A549 (cell line): ENCODE data around the gene LRRC46.

Experiments used
- BHLHE40 ChIP-seq: IDR thresholded peaks from 2 replicates; pipeline ENCODE4 v1.6.1; 2012; ENCODE audit warnings: low read depth, low read length, inconsistent platforms
- CBX2 ChIP-seq: fragments of 200-600 bp; sonication (generic); IDR thresholded peaks from 2 replicates; pipeline ENCODE4 v1.6.1; 2016; ENCODE audit warnings: low read depth, mild to moderate bottlenecking, borderline replicate concordance
- CHD2 ChIP-seq: fragments of 150-350 bp; IDR thresholded peaks from 2 replicates; pipeline ENCODE4 v1.6.1; 2014; ENCODE audit warnings: low read length; ENCODE audit not compliant: partially characterized antibody
- EHMT2 ChIP-seq: fragments of 200-600 bp; sonication (generic); IDR thresholded peaks from 2 replicates; pipeline ENCODE4 v1.6.1; 2016; ENCODE audit warnings: antibody characterized with exemption, low read depth, mild to moderate bottlenecking, moderate library complexity
- POLR2A ChIP-seq: IDR thresholded peaks from 2 replicates; pipeline ENCODE4 v1.6.1; 2012; ENCODE audit warnings: mild to moderate bottlenecking, low read length
- POLR2AphosphoS2 ChIP-seq: conservative IDR thresholded peaks from 2 replicates; pipeline ENCODE4 v1.6.1; 2012; ENCODE audit warnings: low read length, improper control_type of control experiment, inconsistent platforms
- RFX5 ChIP-seq: fragments of 450-650 bp; IDR thresholded peaks from 2 replicates; pipeline ENCODE4 v1.7.1; 2014; ENCODE audit warnings: antibody characterized with exemption, mild to moderate bottlenecking, moderate library complexity
- TF ChIP-seq, protein P1 (sequence below): fragments of 200-600 bp; sonication (generic); IDR thresholded peaks from 2 replicates; pipeline ENCODE4 v1.6.1; 2016; ENCODE audit warnings: antibody characterized with exemption, mild to moderate bottlenecking, moderate library complexity
- TF ChIP-seq, protein P2 (sequence below): IDR thresholded peaks from 2 replicates; pipeline ENCODE4 v1.6.1; 2012; ENCODE audit warnings: low read depth, borderline replicate concordance
- TF ChIP-seq, protein P3 (sequence below): fragments of >200 bp; sonication (Bioruptor Twin); formaldehyde crosslinking; IDR thresholded peaks from 3 replicates; pipeline ENCODE4 v1.5.1; 2016
- TF ChIP-seq, protein P4 (sequence below): fragments of 450-650 bp; IDR thresholded peaks from 2 replicates; pipeline ENCODE4 v1.6.1; 2014; ENCODE audit warnings: antibody characterized with exemption
- TF ChIP-seq, protein P5 (sequence below): IDR thresholded peaks from 2 replicates; pipeline ENCODE4 v1.6.1; 2012

DNA sequence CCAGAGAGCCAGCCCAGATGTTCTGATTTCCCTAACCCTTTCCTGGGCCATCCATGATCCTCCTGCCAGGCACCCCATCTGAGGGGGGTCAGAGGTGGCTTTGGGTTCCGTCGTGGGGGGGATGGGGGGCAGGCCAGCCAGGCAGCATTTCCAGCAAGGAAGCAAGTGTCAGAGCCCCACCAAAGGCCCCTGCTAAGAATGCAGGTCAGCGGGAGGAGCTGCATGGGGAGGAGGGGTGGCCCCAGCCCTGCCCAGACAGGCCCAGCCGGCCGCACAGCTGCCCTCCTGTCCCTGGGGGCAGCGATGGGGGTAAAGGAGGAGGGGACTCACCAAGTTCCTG, 11.9 kb downstream of the LRRC46 start:
- TF ChIP-seq, protein P1, sequence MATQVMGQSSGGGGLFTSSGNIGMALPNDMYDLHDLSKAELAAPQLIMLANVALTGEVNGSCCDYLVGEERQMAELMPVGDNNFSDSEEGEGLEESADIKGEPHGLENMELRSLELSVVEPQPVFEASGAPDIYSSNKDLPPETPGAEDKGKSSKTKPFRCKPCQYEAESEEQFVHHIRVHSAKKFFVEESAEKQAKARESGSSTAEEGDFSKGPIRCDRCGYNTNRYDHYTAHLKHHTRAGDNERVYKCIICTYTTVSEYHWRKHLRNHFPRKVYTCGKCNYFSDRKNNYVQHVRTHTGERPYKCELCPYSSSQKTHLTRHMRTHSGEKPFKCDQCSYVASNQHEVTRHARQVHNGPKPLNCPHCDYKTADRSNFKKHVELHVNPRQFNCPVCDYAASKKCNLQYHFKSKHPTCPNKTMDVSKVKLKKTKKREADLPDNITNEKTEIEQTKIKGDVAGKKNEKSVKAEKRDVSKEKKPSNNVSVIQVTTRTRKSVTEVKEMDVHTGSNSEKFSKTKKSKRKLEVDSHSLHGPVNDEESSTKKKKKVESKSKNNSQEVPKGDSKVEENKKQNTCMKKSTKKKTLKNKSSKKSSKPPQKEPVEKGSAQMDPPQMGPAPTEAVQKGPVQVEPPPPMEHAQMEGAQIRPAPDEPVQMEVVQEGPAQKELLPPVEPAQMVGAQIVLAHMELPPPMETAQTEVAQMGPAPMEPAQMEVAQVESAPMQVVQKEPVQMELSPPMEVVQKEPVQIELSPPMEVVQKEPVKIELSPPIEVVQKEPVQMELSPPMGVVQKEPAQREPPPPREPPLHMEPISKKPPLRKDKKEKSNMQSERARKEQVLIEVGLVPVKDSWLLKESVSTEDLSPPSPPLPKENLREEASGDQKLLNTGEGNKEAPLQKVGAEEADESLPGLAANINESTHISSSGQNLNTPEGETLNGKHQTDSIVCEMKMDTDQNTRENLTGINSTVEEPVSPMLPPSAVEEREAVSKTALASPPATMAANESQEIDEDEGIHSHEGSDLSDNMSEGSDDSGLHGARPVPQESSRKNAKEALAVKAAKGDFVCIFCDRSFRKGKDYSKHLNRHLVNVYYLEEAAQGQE: no peak
- TF ChIP-seq, protein P2, sequence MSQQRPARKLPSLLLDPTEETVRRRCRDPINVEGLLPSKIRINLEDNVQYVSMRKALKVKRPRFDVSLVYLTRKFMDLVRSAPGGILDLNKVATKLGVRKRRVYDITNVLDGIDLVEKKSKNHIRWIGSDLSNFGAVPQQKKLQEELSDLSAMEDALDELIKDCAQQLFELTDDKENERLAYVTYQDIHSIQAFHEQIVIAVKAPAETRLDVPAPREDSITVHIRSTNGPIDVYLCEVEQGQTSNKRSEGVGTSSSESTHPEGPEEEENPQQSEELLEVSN: no peak
- no peak for TF ChIP-seq POLR2AphosphoS2
- TF ChIP-seq, protein P3, sequence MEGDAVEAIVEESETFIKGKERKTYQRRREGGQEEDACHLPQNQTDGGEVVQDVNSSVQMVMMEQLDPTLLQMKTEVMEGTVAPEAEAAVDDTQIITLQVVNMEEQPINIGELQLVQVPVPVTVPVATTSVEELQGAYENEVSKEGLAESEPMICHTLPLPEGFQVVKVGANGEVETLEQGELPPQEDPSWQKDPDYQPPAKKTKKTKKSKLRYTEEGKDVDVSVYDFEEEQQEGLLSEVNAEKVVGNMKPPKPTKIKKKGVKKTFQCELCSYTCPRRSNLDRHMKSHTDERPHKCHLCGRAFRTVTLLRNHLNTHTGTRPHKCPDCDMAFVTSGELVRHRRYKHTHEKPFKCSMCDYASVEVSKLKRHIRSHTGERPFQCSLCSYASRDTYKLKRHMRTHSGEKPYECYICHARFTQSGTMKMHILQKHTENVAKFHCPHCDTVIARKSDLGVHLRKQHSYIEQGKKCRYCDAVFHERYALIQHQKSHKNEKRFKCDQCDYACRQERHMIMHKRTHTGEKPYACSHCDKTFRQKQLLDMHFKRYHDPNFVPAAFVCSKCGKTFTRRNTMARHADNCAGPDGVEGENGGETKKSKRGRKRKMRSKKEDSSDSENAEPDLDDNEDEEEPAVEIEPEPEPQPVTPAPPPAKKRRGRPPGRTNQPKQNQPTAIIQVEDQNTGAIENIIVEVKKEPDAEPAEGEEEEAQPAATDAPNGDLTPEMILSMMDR: no peak
- no peak for TF ChIP-seq BHLHE40
- TF ChIP-seq RFX5: no peak
- no peak for TF ChIP-seq CBX2
- no peak for TF ChIP-seq CHD2
- no peak for TF ChIP-seq POLR2A
- TF ChIP-seq, protein P4, sequence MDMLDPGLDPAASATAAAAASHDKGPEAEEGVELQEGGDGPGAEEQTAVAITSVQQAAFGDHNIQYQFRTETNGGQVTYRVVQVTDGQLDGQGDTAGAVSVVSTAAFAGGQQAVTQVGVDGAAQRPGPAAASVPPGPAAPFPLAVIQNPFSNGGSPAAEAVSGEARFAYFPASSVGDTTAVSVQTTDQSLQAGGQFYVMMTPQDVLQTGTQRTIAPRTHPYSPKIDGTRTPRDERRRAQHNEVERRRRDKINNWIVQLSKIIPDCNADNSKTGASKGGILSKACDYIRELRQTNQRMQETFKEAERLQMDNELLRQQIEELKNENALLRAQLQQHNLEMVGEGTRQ: no peak
- TF ChIP-seq, protein P5, sequence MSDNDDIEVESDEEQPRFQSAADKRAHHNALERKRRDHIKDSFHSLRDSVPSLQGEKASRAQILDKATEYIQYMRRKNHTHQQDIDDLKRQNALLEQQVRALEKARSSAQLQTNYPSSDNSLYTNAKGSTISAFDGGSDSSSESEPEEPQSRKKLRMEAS: no peak
- no peak for TF ChIP-seq EHMT2
